GM18499 (cell line): ENCODE measurements around the gene ZNF101.

Experiments
- ATAC-seq: cut with Tn5 transposase; IDR thresholded peaks from one replicate; pipeline ENCODE4 v1.9.1; 2021; ENCODE audit warnings: moderate number of reproducible peaks; ENCODE audit not compliant: insufficient read depth, unreplicated experiment

The ZNF101 gene

GRCh38 chr19:19637523-19638251, 31.0 kb upstream of the ZNF101 start:
- ATAC-seq: no peak

- ATAC-seq: no peak
Measured at GRCh38 chr19:19642506-19643157, 26.0 kb upstream of the ZNF101 start.

DNA sequence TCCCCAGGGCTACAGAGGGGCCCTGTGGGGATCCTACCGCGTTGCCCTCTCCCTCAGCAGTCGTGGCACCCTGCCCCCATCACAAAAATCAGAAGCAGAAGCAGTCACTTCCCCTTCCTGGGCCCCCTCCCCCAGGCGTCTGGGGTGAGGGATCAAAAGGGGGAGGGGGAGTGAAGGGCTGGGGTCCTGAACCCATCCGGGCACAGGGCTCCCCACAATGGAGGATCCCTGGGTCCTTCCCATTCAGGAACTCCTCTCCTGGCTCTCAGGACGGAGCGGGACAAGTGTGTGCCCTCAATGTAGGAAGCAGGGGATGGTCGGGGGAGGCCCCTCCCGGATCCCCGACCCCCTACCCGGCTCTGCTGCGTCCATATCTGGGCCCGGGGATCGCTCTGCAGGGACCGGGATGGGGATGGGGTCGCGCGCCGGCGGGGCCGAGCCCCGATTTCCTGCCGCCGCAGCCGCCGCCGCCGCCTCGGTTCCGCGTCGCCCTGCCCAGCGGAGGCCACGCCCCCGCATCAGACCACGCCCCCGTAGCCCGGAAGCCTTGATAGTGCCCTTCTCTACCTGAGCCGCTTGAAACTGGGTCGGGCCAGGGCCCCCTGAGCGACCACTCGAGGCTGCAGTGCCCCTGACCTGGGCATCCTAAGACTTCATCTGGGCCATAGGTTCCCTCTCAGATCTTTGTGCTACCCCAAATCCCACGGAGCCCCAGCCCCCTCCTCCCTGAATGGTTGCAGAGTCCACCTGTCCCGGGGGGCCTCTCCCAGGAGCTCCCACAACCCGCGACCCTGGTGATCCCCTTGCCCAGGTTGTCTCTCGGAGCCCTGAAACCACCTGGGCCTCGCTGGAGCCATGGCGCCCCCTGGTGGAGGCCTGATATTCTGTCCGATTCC, 25.2 kb upstream of the ZNF101 start, which contains the start of gene GMIP:
TSS of gene GMIP (minus strand) at position 500 of the 896 bp plus-strand sequence. CDS start at position 372, 128 bp downstream.
- no peak for ATAC-seq

GRCh38 chr19:19644054-19644388, 24.6 kb upstream of the ZNF101 start:
- ATAC-seq: no peak

DNA sequence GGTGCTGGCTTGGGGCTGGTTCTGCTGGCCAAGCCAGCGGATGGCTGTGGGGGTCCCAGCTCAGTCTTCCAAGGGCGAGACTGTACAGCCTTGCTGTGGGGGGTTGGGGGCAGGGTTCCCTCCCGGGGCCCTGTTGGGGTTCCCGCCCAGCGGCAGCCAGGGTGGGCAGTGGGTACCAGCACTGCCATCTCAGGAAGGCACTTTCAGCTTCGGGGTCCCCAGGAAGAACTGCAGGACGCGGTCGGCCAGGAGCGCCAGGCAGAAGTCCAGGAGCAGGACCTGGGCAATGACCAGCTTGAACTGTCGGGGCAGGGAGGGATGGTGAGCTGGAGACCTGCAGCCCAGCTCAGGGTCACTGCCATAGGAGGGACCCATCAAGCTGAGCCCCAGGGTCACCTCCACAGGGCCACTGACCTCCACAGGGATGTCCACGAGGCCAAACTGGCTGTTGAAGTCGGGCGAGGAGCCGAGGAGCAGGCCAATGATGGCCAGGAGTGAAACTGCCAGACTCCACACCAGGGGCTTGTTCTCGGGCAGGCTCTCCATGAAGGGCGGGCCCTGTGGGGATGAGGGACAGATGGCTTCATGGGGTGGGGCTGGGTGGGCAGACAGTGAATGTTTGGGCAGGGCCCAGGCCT, 23.3 kb upstream of the ZNF101 start:
- ATAC-seq: no peak

GRCh38 chr19:19647037-19647835, 21.4 kb upstream of the ZNF101 start:
- ATAC-seq: no peak

- ATAC-seq: no peak
Measured at GRCh38 chr19:19649155-19649554, 19.5 kb upstream of the ZNF101 start.

GRCh38 chr19:19649580-19649995, 19.1 kb upstream of the ZNF101 start:
- no peak for ATAC-seq

DNA sequence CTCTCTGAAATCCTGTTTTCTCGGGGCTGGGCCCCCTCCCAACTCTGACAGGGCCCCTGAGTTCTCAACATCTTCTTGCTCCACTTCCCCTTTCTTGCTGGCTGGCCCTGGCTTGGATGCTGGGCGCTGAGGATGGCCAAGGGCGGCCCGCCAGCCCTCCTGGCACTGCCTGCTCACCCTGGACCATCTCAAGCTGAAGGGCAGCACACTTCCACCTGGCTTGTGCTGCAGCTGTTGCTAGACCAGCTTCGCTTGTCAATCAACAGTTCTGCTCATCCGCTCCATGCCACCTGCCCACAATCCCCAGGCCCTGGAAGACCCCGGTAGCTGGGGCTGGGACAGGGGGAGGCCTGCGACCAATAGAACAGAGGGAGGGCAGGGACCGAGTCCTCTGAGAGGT, 18.3 kb upstream of the ZNF101 start:
- ATAC-seq: no peak

GRCh38 chr19:19651076-19651475, 17.6 kb upstream of the ZNF101 start:
- ATAC-seq: no peak

GRCh38 chr19:19652482-19653295, 15.9 kb upstream of the ZNF101 start:
- ATAC-seq: no peak

GRCh38 chr19:19653597-19654147, 15.0 kb upstream of the ZNF101 start:
- ATAC-seq: no peak

DNA sequence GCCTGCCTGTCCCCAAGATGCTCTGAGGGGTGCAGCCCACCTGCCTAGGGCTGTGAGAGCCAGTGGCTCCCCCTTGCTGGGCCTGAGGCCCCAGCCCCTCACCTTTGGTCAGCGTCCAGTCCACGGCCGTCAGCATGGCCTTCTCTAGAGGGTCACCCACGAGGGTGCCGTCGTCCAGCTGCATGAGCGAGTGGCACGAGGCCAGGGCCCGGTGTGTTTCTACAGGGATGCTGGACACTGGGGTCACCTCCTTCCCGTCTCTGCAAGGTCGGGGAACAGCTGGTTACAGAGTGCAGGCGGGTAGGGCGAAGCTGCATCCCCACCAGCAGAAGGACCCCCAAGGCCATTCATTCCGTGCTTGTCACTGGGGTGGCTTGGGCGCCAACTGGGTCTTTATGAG, 14.2 kb upstream of the ZNF101 start:
- ATAC-seq: no peak

GRCh38 chr19:19655051-19655594, 13.5 kb upstream of the ZNF101 start:
- ATAC-seq: no peak

- no peak for ATAC-seq
Measured at GRCh38 chr19:19655641-19656343, 12.8 kb upstream of the ZNF101 start.

DNA sequence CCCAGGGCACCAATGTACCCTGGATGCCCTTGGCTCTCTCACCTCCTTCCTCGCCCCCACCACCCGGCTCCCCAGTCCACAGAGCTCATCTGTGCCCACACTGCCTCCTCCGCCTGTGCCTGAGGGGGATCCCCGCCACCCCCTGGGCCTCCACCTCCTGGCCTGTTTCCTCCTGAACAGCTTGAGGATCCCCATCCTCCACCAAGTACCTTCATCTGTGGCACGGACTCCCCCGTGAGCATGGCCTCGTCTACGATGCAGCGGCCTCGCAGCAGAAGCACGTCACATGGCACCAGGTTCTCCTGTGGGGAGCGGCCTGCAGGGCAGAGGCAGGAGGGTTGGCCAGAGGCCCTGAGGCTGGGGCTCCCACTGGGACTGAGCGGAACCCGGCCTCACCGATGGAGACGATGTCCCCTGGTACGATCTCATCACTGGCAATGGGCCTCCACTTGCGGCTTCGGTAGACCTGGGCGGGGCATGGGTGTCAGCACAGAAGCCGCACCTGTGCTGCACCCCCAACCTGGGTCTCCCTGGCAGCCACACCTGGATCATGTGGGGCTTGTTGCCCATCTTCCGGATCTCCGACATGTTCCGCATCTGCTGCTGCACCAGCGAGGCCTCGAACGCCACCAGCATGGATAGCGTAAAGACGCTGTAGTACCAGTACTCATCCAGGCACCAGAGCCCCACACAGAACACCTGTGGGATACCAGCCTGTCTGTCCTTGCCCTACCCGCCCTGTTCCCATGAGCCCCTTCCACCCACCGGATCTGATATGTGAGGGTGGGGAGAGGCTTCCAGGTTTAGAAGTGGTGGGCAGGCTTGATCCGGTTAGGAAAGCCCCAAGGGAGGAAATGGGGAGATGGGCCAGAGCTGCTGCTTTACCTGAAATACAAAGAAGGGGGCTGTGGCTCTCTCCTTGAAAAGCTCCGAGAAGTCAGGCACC, 11.9 kb upstream of the ZNF101 start:
- ATAC-seq: no peak

GRCh38 chr19:19657397-19657783, 11.2 kb upstream of the ZNF101 start:
- no peak for ATAC-seq
